HG02870 (cell line): Measurements from ENCODE around the gene ASCL2.

ENCODE experiments used
- ATAC-seq: cut with Tn5 transposase; IDR thresholded peaks from one replicate; pipeline ENCODE4 v1.9.1; 2021; ENCODE audit warnings: mild to moderate bottlenecking, moderate library complexity; ENCODE audit not compliant: unreplicated experiment

Gene ASCL2

GRCh38 chr11:2275334-2276279, 5.2 kb upstream of the ASCL2 start:
- no peak for ATAC-seq

DNA sequence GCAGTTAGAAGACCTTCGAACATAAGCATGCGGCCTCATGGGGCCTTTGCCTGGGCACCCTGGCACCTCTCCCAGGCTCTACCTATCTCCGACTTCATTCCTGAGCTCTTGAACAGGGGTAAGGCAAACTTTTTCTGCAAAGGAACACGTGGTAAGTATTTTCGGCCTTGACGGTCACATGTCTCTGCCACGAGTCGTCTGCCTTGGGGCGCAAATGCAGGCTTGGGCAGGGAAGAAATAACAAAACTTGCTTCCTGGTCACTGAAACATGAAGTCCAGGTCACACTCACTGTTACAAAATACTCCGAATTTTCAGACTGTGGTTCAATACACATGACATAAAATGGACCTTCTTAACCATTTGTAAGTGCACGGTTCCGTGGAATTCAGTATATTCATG, 3.4 kb upstream of the ASCL2 start:
- no peak for ATAC-seq

DNA sequence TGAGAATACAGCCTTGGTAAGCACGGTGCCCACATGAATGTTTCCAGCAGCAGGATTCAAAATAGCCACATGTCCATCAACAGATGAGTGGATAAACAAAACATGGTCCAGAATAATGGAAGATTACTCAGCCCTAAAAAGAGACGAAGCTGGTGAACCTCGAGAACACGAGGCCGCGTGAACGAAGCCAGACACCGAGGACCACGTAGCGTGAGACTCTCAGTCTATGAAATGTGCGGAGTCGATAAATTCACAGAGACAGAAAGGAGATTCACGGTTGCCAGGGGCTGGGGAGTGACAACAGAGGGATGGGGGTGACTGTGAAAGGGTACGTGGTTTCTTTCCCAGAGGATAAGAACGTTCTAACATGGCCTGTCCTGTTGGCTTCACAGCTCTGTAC, 2.9 kb upstream of the ASCL2 start:
- ATAC-seq = no peak

DNA sequence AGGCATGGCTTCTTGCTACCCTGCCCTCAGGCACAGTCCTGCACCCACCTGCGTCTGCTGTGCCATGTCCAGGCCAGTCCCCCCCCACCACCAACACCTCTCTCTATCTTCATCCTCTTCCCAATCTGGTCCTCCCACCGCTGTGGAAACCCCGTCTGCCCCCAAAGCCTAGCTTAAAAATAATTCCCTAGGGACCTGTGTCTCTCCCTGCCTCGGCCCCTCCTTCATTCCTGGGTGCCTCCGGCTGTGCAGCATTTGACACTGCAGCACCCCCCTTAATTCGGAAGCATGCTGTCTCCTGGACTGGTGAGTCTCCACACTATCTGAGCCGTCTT, 2.5 kb upstream of the ASCL2 start:
- no peak for ATAC-seq

DNA sequence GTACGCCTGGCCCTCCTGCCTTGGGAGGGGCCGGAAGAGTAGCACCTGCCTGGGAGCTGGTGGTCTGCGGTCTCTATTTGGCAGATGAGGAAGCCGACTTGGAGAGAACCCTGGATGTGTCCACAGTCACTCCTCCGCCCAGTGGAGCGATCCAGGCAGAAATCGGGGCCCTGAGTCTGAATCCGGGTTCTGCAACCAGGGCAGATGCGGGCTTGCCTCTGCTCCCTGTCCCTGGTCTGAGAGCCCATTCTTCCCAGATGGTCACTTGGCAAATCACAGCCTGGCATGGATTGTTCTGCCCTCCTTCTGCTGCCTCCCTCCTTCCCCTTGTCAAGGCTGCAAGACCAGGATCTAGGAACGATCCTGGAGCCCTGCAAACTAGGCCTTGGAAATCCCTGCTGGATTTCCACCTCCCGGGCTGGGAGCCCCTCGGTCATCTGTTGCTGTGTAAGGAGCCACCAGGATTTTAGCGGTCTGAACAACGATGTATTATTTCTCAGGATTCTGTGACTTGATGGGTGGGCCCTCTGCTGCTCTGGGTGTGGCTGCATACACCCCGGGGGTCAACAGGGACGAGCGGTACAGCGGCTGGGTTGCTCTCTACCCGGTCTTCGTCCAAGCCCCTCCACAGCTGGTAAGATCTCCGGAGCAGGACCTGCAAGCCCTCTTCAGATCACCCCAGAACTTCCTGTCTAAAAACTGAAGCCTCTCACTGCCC, 2.0 kb upstream of the ASCL2 start:
- ATAC-seq = no peak

DNA sequence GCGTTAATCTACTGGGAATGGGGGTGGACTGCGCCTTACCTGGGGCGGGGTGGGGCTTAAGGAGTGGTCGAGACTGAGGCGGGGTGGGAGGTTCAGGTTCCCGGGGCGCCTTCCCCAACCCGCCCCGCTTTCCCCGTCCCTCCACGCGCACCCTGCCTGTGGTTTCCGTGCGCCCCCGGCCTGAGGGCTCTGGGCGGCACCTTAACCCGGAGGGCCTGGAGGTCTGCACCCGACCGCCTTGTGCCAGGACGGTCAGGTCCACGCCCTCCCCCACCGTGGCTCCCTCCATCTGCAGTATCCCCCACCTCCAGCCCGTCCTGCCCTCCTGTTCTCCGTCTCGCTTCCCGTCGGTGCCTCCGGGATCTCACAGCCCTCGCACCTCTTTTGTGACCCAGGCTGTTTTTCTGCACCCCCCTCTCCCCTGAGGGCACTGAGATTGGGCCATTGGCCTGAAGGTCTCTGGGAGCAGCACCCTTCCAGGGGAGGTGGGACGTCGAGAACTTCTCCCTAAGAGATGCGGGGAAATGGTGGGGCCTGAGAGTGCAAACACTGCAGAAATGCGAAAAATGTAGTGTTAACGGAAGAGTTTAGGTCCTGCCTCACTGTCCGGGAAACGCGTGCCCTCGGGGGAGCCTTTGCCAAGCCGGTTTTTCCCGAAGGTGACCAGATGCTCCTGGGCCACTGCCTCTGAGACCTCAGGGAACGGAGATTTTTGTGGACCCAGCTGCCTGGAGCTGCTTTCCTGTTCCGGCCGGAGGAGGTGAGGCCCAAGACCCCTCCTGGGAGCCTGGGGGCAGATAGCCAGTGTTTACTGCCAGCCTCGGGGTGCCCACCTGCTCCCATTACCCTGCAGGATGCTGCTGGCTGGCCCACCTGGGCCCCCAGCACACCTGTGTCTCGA, 1.2 kb upstream of the ASCL2 start:
- no peak for ATAC-seq

DNA sequence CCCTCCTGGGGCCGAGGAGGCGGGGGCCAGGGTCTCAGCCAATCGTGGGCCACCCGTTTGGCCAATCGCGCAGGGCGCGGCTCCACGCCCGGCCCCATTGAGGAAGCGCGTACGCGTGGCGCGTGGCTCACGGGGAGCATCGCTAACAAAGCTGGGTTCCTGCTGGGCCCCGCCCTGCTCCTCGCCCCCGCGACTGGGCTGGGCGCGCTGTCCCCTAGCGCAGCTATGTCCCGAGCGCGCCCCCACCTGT, 614 bp upstream of the ASCL2 start:
- ATAC-seq = no peak

- ATAC-seq = no peak
Observed at GRCh38 chr11:2269601-2270321, 627 bp downstream of the ASCL2 start.

- ATAC-seq = no peak
Observed at GRCh38 chr11:2268729-2269600, 1.4 kb downstream of the ASCL2 start.

- no peak for ATAC-seq
Observed at GRCh38 chr11:2267851-2268728, 2.3 kb downstream of the ASCL2 start.

DNA sequence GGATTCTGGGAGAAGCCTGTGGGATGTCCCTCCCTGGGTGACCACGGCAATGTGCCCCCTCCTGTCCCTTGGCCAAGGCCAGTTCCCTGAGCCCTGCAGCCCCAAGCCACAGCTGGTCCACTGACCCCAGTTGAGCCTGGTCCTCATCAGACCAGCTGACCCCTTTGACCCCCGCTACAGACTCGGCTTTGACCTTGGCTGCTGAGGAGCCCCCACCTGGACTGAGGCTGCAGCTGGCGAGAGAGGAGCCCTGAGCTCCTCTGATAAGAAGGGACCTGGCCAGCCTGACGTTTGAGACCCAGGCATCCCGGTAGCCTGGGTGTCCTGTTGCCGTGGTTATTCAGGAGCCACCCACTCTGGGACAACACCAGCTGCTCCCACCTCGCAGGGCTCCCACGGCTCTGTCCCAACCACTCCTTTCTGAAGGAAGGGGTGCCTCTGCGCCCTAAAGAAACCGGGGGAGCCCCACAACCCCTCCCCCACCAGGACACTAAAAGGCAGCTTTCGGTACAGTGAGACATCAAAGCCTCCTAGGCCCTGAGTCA, 3.0 kb downstream of the ASCL2 start:
- ATAC-seq = no peak

GRCh38 chr11:2266586-2267305, 3.6 kb downstream of the ASCL2 start:
- ATAC-seq = no peak

GRCh38 chr11:2265854-2266585, 4.4 kb downstream of the ASCL2 start:
- ATAC-seq = no peak

DNA sequence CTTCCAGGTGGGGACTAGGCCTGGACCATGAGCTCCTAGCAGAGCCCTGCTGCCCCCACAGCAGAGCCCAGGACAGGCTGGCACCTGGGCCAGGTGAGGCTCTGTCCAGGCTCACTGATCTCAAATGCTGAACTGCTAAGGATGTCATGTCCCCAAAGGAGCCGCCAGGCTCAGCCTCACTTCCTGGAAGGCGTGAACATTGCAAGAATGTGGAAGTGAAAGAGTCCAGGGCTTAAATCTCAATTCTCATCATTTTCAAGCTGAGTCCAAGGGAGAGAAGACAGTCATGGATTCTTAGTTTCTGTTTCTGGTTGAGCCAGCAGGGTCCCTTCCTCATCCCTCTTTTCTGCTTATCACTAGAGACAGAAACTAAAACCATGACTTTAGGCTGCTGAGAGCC, 5.0 kb downstream of the ASCL2 start:
- no peak for ATAC-seq

DNA sequence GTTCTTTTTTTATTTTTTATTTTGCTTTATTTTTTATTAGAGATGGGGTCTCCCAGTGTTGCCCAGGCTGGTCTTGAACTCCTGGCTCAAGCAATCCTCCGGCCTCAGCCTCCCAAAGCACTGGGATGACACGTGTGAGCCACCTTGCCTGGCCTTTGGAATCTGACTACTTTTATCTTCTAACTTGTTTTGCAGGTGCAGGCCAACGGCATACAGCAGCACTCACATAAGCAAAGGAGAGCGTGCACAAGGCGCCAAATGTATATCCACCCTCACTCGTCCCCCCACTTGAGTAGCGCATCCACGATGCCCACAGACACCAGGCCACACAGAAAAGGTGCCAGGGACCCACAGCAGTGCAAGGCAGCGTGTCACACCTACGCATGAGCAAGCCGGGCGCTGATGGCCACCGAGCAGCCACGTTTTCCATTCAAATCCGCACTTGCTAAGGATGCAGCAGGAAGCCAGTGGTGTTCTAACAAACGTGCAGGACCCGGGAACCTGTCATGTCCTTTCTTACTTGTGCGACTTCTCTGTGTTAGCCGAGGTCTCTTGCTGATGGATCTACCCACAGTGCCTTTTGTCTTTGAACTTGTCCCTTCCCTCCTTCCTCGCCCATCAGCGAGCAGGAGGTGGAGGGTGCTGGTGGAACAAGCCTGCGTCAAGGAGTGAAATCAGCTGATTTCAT, 5.9 kb downstream of the ASCL2 start:
- ATAC-seq = no peak

GRCh38 chr11:2263724-2264360, 6.5 kb downstream of the ASCL2 start:
- ATAC-seq = no peak
